Measurements from ENCODE around the gene ACAT1. TPM values are rescaled to one million over a fixed set of nuclear protein-coding genes. Genes with fewer than 3 reads are reported as not detected.
"Not testable (repeated sequence)": the region's sequence is repeated elsewhere in the genome, so short reads cannot be mapped to it uniquely, and the experiment has no call there.

The ACAT1 gene
- polyA plus RNA-seq, 3 donors = 75.8 to 144 (median 95.4) TPM

- no peak overlapping the region for H3K27ac ChIP-seq (ENCODE audit: low read depth, low read length)
- 66 to 71% (median 71%) methylated on average over 2 of the region's 2 CpGs for WGBS, 3 donors
These were observed 14.6 kb downstream of the ACAT1 start for GRCh38 chr11:108135845-108136544.

DNA sequence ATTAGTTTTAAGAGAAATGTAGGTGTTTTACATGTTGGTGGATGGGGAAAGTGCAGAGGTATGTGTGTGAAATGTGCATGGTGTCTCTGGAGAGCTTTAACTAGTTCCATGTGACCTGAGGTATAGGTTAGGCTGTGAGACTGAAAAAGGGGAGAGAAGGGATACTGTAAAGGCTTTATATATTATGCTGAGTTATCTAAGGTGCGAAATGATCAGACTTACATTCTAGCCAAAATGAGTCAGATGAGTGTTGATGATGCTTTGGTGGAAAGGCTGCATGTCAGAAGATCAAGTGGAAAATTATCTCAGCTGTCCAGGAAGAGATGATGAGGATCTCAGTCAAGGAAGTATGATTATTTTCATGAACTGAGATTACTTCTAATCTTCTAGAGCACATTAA lies 15.8 kb downstream of the ACAT1 start:
- H3K27ac ChIP-seq (ENCODE audit: low read depth, low read length) = no peak overlapping the region
- WGBS, 3 donors = 91 to 97% (median 93%) methylated on average over 1 of the region's 1 CpG

DNA sequence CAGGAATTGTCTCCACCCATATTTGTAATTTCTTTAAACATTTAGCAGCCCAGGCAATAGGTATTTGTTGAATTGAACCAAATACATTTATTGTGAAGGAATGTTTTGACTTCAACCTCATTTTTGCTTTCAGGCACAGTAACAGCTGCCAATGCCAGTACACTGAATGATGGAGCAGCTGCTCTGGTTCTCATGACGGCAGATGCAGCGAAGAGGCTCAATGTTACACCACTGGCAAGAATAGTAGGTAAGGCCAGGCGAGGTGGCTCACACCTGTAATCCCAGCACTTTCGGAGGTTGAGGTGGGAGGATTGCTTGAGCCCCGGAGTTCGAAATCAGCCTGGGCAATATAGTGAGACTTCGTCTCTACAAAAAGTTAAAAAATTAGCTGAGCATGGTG lies 20.9 kb downstream of the ACAT1 start:
- no peak overlapping the region for H3K27ac ChIP-seq (ENCODE audit: low read depth, low read length)
- 61 to 98% (median 96%) methylated on average over 7 of the region's 7 CpGs for WGBS, 3 donors

DNA sequence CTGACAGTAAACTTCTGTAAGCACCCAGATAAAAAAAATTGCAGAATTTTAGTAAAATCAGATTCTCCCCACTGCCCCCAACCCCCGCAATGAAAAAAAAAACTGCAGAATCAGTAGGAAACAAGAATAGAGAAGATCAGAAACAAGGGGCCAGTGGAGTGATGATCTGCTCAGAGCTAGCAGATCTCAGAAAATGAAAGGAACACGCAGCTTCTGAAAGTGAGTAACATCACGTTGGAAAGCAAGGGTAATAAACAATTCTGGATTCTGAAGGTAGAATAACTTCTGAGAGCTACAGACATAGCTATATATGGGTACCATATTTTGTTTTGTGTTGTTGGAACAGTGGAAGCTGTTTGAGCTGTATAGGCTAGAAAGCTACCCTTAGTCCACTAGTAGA lies 23.2 kb downstream of the ACAT1 start:
- 83 to 98% (median 92%) methylated on average over 3 of the region's 3 CpGs for WGBS, 3 donors
- H3K27ac ChIP-seq (ENCODE audit: low read depth, low read length) = no peak overlapping the region

- WGBS, 3 donors = 69 to 71% (median 71%) methylated on average over 1 of the region's 1 CpG
- no peak overlapping the region for H3K27ac ChIP-seq (ENCODE audit: low read depth, low read length)
These were observed 25.8 kb downstream of the ACAT1 start for GRCh38 chr11:108147150-108147549.

GRCh38 chr11:108148556-108148955 lies 27.2 kb downstream of the ACAT1 start:
- WGBS, 3 donors = 33 to 68% (median 65%) methylated on average over 3 of the region's 3 CpGs
- H3K27ac ChIP-seq (ENCODE audit: low read depth, low read length) = no peak overlapping the region

GRCh38 chr11:108154591-108154990 lies 33.2 kb downstream of the ACAT1 start:
- 51 to 88% (median 80%) methylated on average over 2 of the region's 2 CpGs for WGBS, 3 donors

GRCh38 chr11:108160970-108161566 lies 39.7 kb downstream of the ACAT1 start:
- WGBS, 3 donors = 84 to 92% (median 88%) methylated on average over 5 of the region's 5 CpGs

More at GRCh38 chr11:108154591-108154990, 33.2 kb downstream of the ACAT1 start:
- no peak overlapping the region for H3K27ac ChIP-seq (ENCODE audit: low read depth, low read length)

DNA sequence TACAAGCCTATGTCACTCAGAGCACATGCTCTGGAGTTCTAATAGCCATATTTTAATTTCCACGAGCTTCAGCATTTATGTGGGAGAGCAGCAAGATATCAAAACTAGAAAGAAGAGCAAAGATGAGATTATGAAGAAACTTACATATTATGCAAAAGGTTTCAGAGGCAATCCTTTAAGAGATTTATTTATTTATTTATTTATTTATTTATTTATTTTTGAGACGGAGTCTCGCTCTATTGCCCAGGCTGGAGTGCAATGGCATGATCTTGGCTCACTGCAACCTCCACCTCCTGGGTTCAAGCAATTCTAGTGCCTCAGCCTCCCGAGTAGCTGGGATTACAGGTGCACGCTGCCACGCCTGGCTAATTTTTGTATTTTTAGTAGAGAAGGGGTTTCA lies 41.5 kb downstream of the ACAT1 start:
- H3K27ac ChIP-seq (ENCODE audit: low read depth, low read length) = not testable (repeated sequence)
- WGBS, 3 donors = 82 to 98% (median 88%) methylated on average over 6 of the region's 6 CpGs

More at GRCh38 chr11:108160970-108161566, 39.7 kb downstream of the ACAT1 start:
- no peak overlapping the region for H3K27ac ChIP-seq (ENCODE audit: low read depth, low read length)

DNA sequence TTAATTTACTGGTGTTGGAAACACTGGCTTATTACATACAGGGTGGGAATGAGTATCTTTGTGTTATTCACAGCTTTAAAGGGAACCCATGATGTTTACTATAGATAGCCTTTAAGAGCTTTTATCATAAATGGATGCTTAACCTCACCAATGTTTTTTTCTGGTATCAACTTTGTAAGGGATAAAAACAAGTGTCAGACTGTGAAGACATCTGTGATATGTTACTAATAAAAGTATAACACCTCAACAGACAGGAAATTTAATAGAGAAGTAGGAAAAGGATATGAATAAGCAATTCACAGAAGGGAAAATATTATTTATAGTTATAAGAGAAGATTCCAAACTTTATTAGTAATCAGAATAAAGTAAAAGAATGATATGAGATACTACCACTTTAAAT lies 46.3 kb downstream of the ACAT1 start:
- H3K27ac ChIP-seq (ENCODE audit: low read depth, low read length) = no peak overlapping the region

DNA sequence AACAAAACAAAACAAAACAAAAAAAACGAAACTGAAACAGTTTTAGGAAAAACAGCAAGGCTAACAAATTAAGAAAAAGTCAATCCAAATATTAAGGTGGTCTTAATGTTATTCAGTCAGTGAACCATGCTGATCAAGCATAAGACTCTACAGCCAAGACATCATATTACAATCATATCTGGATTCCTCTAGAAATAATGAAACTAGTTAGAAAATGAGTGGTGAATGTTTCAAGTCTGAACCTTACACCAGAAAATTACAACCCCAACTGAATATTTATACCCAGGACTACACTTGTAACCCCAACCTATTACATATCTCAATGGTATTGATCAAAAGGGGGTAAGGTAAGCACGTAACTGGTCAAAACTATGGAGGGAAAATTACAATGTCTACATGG lies 48.8 kb downstream of the ACAT1 start:
- WGBS, 3 donors = 65 to 75% (median 72%) methylated on average over 2 of the region's 2 CpGs
- no peak overlapping the region for H3K27ac ChIP-seq (ENCODE audit: low read depth, low read length)

- H3K27ac ChIP-seq (ENCODE audit: low read depth, low read length) = no peak overlapping the region
- WGBS, 3 donors = 78 to 94% (median 89%) methylated on average over 5 of the region's 5 CpGs
These were observed 56.2 kb downstream of the ACAT1 start for GRCh38 chr11:108177570-108177969.

GRCh38 chr11:108193725-108194124 lies 72.4 kb downstream of the ACAT1 start:
- H3K27ac ChIP-seq (ENCODE audit: low read depth, low read length) = no peak overlapping the region

DNA sequence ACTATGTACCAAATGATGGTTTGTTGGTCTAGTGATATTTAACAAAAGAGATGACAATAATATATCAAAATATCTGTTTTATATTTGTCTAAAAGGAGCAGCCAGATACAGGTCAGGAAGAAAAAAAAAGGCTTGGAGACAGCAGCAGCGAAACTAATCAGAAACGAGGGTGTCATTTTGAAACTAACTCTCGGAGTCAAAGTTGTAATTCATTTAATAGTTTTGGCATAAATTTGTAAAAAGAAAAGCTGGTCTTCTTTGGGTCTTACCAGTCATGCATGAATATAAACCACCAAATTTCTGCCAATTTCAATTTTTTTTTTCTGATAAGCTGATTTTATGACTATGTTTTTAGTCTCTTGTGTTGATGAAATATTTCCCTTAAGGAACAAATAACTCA lies 75.5 kb downstream of the ACAT1 start:
- no peak overlapping the region for H3K27ac ChIP-seq (ENCODE audit: low read depth, low read length)
- 78 to 93% (median 85%) methylated on average over 3 of the region's 3 CpGs for WGBS, 3 donors

Other genes starting within 250 kb of the ACAT1 start
- gene RAB39A, start 193.1 kb upstream of the ACAT1 start, polyA plus RNA-seq = under 1 TPM; 0.13 to 0.48 (median 0.45) TPM
- gene CUL5, start 112.7 kb upstream of the ACAT1 start, polyA plus RNA-seq = 1 to 10 TPM; 3.9 to 9.6 (median 6.5) TPM
- 1 to 10 TPM; 1.7 to 2.9 (median 2.5) TPM for gene NPAT, start 101.1 kb downstream of the ACAT1 start, polyA plus RNA-seq
- 10 to 100 TPM in 1 of 3 donors, 1 to 10 TPM in 2; 9.6 to 22.0 (median 9.9) TPM for gene ATM, start 101.5 kb downstream of the ACAT1 start, polyA plus RNA-seq

All from adipose tissue (tissue), 3 donors.